ENCODE measurements around the gene LPIN1.

- TF ChIP-seq, protein P1, sequence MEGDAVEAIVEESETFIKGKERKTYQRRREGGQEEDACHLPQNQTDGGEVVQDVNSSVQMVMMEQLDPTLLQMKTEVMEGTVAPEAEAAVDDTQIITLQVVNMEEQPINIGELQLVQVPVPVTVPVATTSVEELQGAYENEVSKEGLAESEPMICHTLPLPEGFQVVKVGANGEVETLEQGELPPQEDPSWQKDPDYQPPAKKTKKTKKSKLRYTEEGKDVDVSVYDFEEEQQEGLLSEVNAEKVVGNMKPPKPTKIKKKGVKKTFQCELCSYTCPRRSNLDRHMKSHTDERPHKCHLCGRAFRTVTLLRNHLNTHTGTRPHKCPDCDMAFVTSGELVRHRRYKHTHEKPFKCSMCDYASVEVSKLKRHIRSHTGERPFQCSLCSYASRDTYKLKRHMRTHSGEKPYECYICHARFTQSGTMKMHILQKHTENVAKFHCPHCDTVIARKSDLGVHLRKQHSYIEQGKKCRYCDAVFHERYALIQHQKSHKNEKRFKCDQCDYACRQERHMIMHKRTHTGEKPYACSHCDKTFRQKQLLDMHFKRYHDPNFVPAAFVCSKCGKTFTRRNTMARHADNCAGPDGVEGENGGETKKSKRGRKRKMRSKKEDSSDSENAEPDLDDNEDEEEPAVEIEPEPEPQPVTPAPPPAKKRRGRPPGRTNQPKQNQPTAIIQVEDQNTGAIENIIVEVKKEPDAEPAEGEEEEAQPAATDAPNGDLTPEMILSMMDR (IDR thresholded peaks at IDR 0.05; ENCODE audit: low read depth, low read length): no peak
- TF ChIP-seq EZH2phosphoT487 (IDR thresholded peaks at IDR 0.05; ENCODE audit: low read depth): no peak
These were observed 3.4 kb downstream of the LPIN1 start for GRCh38 chr2:11749646-11750349.

All from OCI-LY3 (cell line).